GM23338 (cell line): ENCODE data around the gene VTCN1. TPM values are rescaled to one million over a fixed set of nuclear protein-coding genes. Genes with fewer than 3 reads are reported as not detected.

Experiments used
- ATAC-seq: fragments of 200-7000 bp; cut with Tn5 transposase; 3 replicates; pipeline ENCODE4 v1.9.1; 2020
- DNase-seq: peaks from one replicate; pipeline ENCODE4 v3.0.0-alpha.2; 2015; ENCODE audit warnings: low spot score
- H2AFZ ChIP-seq: fragments of 200-600 bp; sonication (generic); 2 replicates; pipeline ENCODE4 v1.8.0; 2016; ENCODE audit warnings: antibody characterized with exemption, mild to moderate bottlenecking, moderate library complexity
- H3F3A ChIP-seq: fragments of 200-600 bp; sonication (generic); replicated peaks from 2 replicates; pipeline ENCODE4 v1.8.0; 2017; ENCODE audit warnings: antibody characterized with exemption, mixed run types, low read depth
- H3K27ac ChIP-seq: fragments of 200-600 bp; sonication (generic); 2 replicates; pipeline ENCODE4 v1.6.1; 2016; ENCODE audit warnings: low read depth
- H3K27me3 ChIP-seq: fragments of 200-600 bp; sonication (generic); 2 replicates; pipeline ENCODE4 v1.8.0; 2016; ENCODE audit warnings: mild to moderate bottlenecking, mixed run types, moderate library complexity; ENCODE audit not compliant: insufficient read depth
- H3K36me3 ChIP-seq: fragments of 200-600 bp; sonication (generic); 2 replicates; pipeline ENCODE4 v1.8.0; 2016; ENCODE audit warnings: mild to moderate bottlenecking; ENCODE audit not compliant: insufficient read depth
- H3K4me1 ChIP-seq: fragments of 200-600 bp; sonication (generic); 2 replicates; pipeline ENCODE4 v1.8.0; 2016; ENCODE audit warnings: mild to moderate bottlenecking, moderate library complexity; ENCODE audit not compliant: insufficient read depth
- H3K4me2 ChIP-seq: fragments of 200-600 bp; sonication (generic); 2 replicates; pipeline ENCODE4 v1.7.1; 2017; ENCODE audit warnings: mixed run types
- H3K4me3 ChIP-seq: fragments of 200-600 bp; sonication (generic); 2 replicates; pipeline ENCODE4 v1.6.1; 2016; ENCODE audit warnings: mixed run types
- H3K79me2 ChIP-seq: fragments of 200-600 bp; sonication (generic); replicated peaks from 2 replicates; pipeline ENCODE4 v1.8.0; 2017; ENCODE audit warnings: mild to moderate bottlenecking; ENCODE audit not compliant: insufficient read depth
- H3K9me2 ChIP-seq: fragments of 200-600 bp; sonication (generic); 2 replicates; pipeline ENCODE4 v1.8.0; 2017; ENCODE audit not compliant: insufficient read depth
- H4K20me1 ChIP-seq: fragments of 200-600 bp; sonication (generic); replicated peaks from 2 replicates; pipeline ENCODE4 v1.8.0; 2017; ENCODE audit warnings: mild to moderate bottlenecking; ENCODE audit not compliant: insufficient read depth
- H3K27ac Mint-ChIP-seq: 2 replicates; pipeline ENCODE4 v1.8.0; 2020; ENCODE audit warnings: inconsistent platforms, mild to moderate bottlenecking, moderate library complexity, mixed read lengths
- H3K27me3 Mint-ChIP-seq: 3 replicates; pipeline ENCODE4 v1.8.0; 2022; ENCODE audit warnings: low read depth, mild to moderate bottlenecking, moderate library complexity, mixed read lengths, inconsistent platforms; ENCODE audit not compliant: insufficient read depth, poor library complexity
- H3K36me3 Mint-ChIP-seq: 3 replicates; pipeline ENCODE4 v1.8.0; 2021; ENCODE audit warnings: low read depth, mild to moderate bottlenecking, inconsistent platforms, moderate library complexity, mixed read lengths
- H3K4me1 Mint-ChIP-seq: 3 replicates; pipeline ENCODE4 v1.8.0; 2020; ENCODE audit warnings: mild to moderate bottlenecking, inconsistent platforms, mixed read lengths
- H3K4me3 Mint-ChIP-seq: 3 replicates; pipeline ENCODE4 v1.8.0; 2021; ENCODE audit warnings: moderate library complexity, mild to moderate bottlenecking, inconsistent platforms, mixed read lengths
- H3K9me3 Mint-ChIP-seq: 3 replicates; pipeline ENCODE4 v1.8.0; 2020; ENCODE audit warnings: moderate library complexity, mild to moderate bottlenecking, inconsistent platforms, mixed read lengths
- CREB1 ChIP-seq: fragments of 250-450 bp; sonication (Bioruptor Pico); IDR thresholded peaks from 2 replicates; pipeline ENCODE4 v1.5.0; 2020; ENCODE audit warnings: low read depth, mild to moderate bottlenecking, moderate library complexity
- ETS1 ChIP-seq: IDR thresholded peaks from 2 replicates; pipeline ENCODE4 v1.6.1; 2016; ENCODE audit warnings: antibody characterized with exemption
- EZH2 ChIP-seq: fragments of 200-600 bp; sonication (generic); IDR thresholded peaks from one replicate; pipeline ENCODE4 v1.8.0; 2017; ENCODE audit warnings: antibody characterized with exemption, mild to moderate bottlenecking, low read depth; ENCODE audit not compliant: unreplicated experiment
- EZH2phosphoT487 ChIP-seq: fragments of 200-600 bp; sonication (generic); IDR thresholded peaks from one replicate; pipeline ENCODE4 v1.8.1; 2018; ENCODE audit warnings: antibody characterized with exemption; ENCODE audit not compliant: unreplicated experiment
- JUNB ChIP-seq: IDR thresholded peaks from one replicate; pipeline ENCODE4 v1.6.1; 2016; ENCODE audit warnings: antibody characterized with exemption; ENCODE audit not compliant: unreplicated experiment
- NANOG ChIP-seq: IDR thresholded peaks from 2 replicates; pipeline ENCODE4 v1.6.1; 2016; ENCODE audit warnings: antibody characterized with exemption, borderline replicate concordance
- POLR2AphosphoS5 ChIP-seq: IDR thresholded peaks from 2 replicates; pipeline ENCODE4 v1.6.1; 2016; ENCODE audit warnings: antibody characterized with exemption, low read depth
- REST ChIP-seq: IDR thresholded peaks from one replicate; pipeline ENCODE4 v1.6.1; 2018; ENCODE audit warnings: antibody characterized with exemption; ENCODE audit not compliant: unreplicated experiment
- STAT1 ChIP-seq: IDR thresholded peaks from one replicate; pipeline ENCODE4 v1.6.1; 2016; ENCODE audit warnings: antibody characterized with exemption; ENCODE audit not compliant: unreplicated experiment
- ZNF114 ChIP-seq: fragments of 250-450 bp; sonication (Bioruptor Pico); IDR thresholded peaks from 2 replicates; pipeline ENCODE4 v1.5.0; 2020; ENCODE audit warnings: mild to moderate bottlenecking, moderate library complexity
- ZNF331 ChIP-seq: fragments of 250-450 bp; sonication (Bioruptor Pico); IDR thresholded peaks from 2 replicates; pipeline ENCODE4 v1.5.0; 2020; ENCODE audit warnings: low read depth, mild to moderate bottlenecking, moderate library complexity
- ZNF462 ChIP-seq: fragments of 250-450 bp; sonication (Bioruptor Pico); IDR thresholded peaks from 2 replicates; pipeline ENCODE4 v1.5.0; 2020; ENCODE audit warnings: mild to moderate bottlenecking, moderate library complexity
- polyA plus RNA-seq: library from polyadenylated mRNA; unstranded; fragments of >200 nt; fragmentation: Nextera tagmentation; extraction: Ambion mirVana; gene quantifications from 2 replicates; pipeline ENCODE4 v1.2.1, GENCODE V29; 2016
- total RNA-seq: library from RNA; depleted of rRNA; stranded (reverse); fragments of >200 nt; shearing (Covaris generic); gene quantifications from 2 replicates; pipeline ENCODE4 v1.2.3, GENCODE V29; 2014
- TF ChIP-seq, protein P1 (sequence below), 2 experiments: fragments of 200-600 bp in 1 of 2; sonication (generic) in 1 of 2; conservative IDR thresholded peaks; 2 replicates each; pipeline versions ENCODE4 v1.5.1 to v1.6.1; 2016 to 2017; ENCODE audit warnings: antibody characterized with exemption in 2 of 2, low read depth in 2 of 2, mild to moderate bottlenecking in 2 of 2, moderate library complexity in 1 of 2

The VTCN1 gene
- total and polyA plus RNA-seq, 2 experiments from 2014 or later: not detected

GRCh38 chr1:117235863-117236465, 25.2 kb upstream of the VTCN1 start:
- H2AFZ ChIP-seq: no peak overlapping the region
- no peaks in the 10 kb centered on the region for H3F3A ChIP-seq
- no peak overlapping the region for H3K4me3 ChIP-seq
- no peaks in the 10 kb centered on the region for H3K27me3 ChIP-seq
- peaks cover 24% of the 10 kb centered on the region for H3K9me2 ChIP-seq
- DNase-seq: no peak
- H3K4me3 Mint-ChIP-seq: no peak overlapping the region
- H3K27me3 Mint-ChIP-seq: no peaks in the 10 kb centered on the region
- no peaks in the 10 kb centered on the region for H4K20me1 ChIP-seq
- TF ChIP-seq, protein P1, sequence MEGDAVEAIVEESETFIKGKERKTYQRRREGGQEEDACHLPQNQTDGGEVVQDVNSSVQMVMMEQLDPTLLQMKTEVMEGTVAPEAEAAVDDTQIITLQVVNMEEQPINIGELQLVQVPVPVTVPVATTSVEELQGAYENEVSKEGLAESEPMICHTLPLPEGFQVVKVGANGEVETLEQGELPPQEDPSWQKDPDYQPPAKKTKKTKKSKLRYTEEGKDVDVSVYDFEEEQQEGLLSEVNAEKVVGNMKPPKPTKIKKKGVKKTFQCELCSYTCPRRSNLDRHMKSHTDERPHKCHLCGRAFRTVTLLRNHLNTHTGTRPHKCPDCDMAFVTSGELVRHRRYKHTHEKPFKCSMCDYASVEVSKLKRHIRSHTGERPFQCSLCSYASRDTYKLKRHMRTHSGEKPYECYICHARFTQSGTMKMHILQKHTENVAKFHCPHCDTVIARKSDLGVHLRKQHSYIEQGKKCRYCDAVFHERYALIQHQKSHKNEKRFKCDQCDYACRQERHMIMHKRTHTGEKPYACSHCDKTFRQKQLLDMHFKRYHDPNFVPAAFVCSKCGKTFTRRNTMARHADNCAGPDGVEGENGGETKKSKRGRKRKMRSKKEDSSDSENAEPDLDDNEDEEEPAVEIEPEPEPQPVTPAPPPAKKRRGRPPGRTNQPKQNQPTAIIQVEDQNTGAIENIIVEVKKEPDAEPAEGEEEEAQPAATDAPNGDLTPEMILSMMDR (conservative IDR thresholded peaks at IDR 0.05; ENCODE audit: low read depth in 2 of 2): no peak
- TF ChIP-seq ETS1: no peak
- TF ChIP-seq ZNF331 (CRISPR knock-in tag): no peak
- TF ChIP-seq NANOG: no peak
- TF ChIP-seq CREB1 (CRISPR knock-in tag): no peak
- no peak for TF ChIP-seq JUNB
- no peak for TF ChIP-seq ZNF114 (CRISPR knock-in tag)
- TF ChIP-seq EZH2phosphoT487: no peak
- no peak for TF ChIP-seq REST
- TF ChIP-seq STAT1: no peak
- TF ChIP-seq EZH2: no peak
- no peak for TF ChIP-seq POLR2AphosphoS5
- no peak for TF ChIP-seq ZNF462 (CRISPR knock-in tag)
- no peaks in the 10 kb centered on the region for H3K79me2 ChIP-seq
- H3K36me3 Mint-ChIP-seq: no peaks in the 10 kb centered on the region
- H3K36me3 ChIP-seq: no peaks in the 10 kb centered on the region
- no peak overlapping the region for H3K27ac ChIP-seq
- H3K4me1 ChIP-seq: no peaks in the 10 kb centered on the region
- no peak overlapping the region for H3K27ac Mint-ChIP-seq
- no peaks in the 10 kb centered on the region for H3K9me3 Mint-ChIP-seq
- no peaks in the 10 kb centered on the region; the same call in 2 of the 3 replicates for H3K4me1 Mint-ChIP-seq
- H3K4me2 ChIP-seq: no peak overlapping the region
- no peak for ATAC-seq
